Measurements from ENCODE around the gene OOSP4B.
"Not testable (repeated sequence)": the region's sequence is repeated elsewhere in the genome, so short reads cannot be mapped to it uniquely, and the experiment has no call there.

Gene OOSP4B

GRCh38 chr11:60016881-60017280 is at the start of gene OOSP4B:
TSS of gene OOSP4B (plus strand) at chr11:60017181.
- no peak for DNase-seq

GRCh38 chr11:59967677-59968394 is 49.1 kb upstream of the OOSP4B start:
- DNase-seq: no peak

- no peak for DNase-seq
Observed at GRCh38 chr11:59968395-59968783, 48.6 kb upstream of the OOSP4B start.

- DNase-seq: no peak
Observed at GRCh38 chr11:59973097-59973496, 43.9 kb upstream of the OOSP4B start.

- no peak for DNase-seq
Observed at GRCh38 chr11:59981106-59981770, 35.7 kb upstream of the OOSP4B start.

- not testable (repeated sequence) for DNase-seq
Observed at GRCh38 chr11:59982037-59982436, 34.9 kb upstream of the OOSP4B start.

- DNase-seq: no peak
Observed at GRCh38 chr11:59983212-59983611, 33.8 kb upstream of the OOSP4B start.

GRCh38 chr11:59984368-59984767 is 32.6 kb upstream of the OOSP4B start:
- DNase-seq: no peak

- no peak for DNase-seq
Observed at GRCh38 chr11:59990421-59990820, 26.6 kb upstream of the OOSP4B start.

- DNase-seq: no peak
Observed at GRCh38 chr11:59992425-59992824, 24.6 kb upstream of the OOSP4B start.

GRCh38 chr11:59997800-59998199 is 19.2 kb upstream of the OOSP4B start:
- DNase-seq: no peak

- no peak for DNase-seq
Observed at GRCh38 chr11:59999691-60000090, 17.3 kb upstream of the OOSP4B start.

GRCh38 chr11:60003729-60004128 is 13.3 kb upstream of the OOSP4B start:
- DNase-seq: no peak

GRCh38 chr11:60005360-60005759 is 11.6 kb upstream of the OOSP4B start:
- DNase-seq: no peak

GRCh38 chr11:60018058-60018457 is 1.1 kb downstream of the OOSP4B start:
- no peak for DNase-seq

- DNase-seq: not testable (repeated sequence)
Observed at GRCh38 chr11:60020376-60020775, 3.4 kb downstream of the OOSP4B start.

GRCh38 chr11:60029015-60029632 is 12.1 kb downstream of the OOSP4B start:
- DNase-seq: no peak

GRCh38 chr11:60040109-60040508 is 23.1 kb downstream of the OOSP4B start, which contains the start of gene OOSP2:
TSS of gene OOSP2 (plus strand) at chr11:60040409. CDS start at chr11:60040460, 51 bp downstream.
- no peak for DNase-seq

- DNase-seq: not testable (repeated sequence)
Observed at GRCh38 chr11:60050422-60050821, 33.4 kb downstream of the OOSP4B start.

GRCh38 chr11:60050839-60051238 is 33.9 kb downstream of the OOSP4B start:
- not testable (repeated sequence) for DNase-seq

GRCh38 chr11:60056349-60056969 is 39.5 kb downstream of the OOSP4B start, which contains the start of gene MS4A3:
TSS of gene MS4A3 (plus strand) at chr11:60056665. CDS start at chr11:60061161, 4,496 bp downstream.
- no peak for DNase-seq

- DNase-seq: no peak
Observed at GRCh38 chr11:60059052-60059451, 42.1 kb downstream of the OOSP4B start.

GRCh38 chr11:60059521-60060240 is 42.7 kb downstream of the OOSP4B start:
- DNase-seq: no peak
